CD4-positive, alpha-beta T cell treated with Interleukin-4 for 1 hour (primary cell): ENCODE measurements around the gene F12.
A peak's percentile ranks its signal among the peaks of the same experiment; 100 is the strongest.
"Not testable (repeated sequence)": the region's sequence is repeated elsewhere in the genome, so short reads cannot be mapped to it uniquely, and the experiment has no call there.

ENCODE experiments used
- DNase-seq, 2 donors: peaks; one replicate each; pipeline ENCODE4 v3.0.0-alpha.2; 2020 to 2022

Gene F12

GRCh38 chr5:177367323-177367848 lies 42.0 kb downstream of the F12 start:
- DNase-seq, result no peak

GRCh38 chr5:177366528-177367322 lies 42.6 kb downstream of the F12 start:
- DNase-seq, result no peak

GRCh38 chr5:177365845-177366527 lies 43.4 kb downstream of the F12 start:
- no peak for DNase-seq

GRCh38 chr5:177364159-177364962 lies 45.0 kb downstream of the F12 start:
- DNase-seq, result no peak

- no peak for DNase-seq
Measured at GRCh38 chr5:177363565-177363964, 45.8 kb downstream of the F12 start.

- DNase-seq, result peak; percentile 71 to 82
Measured at GRCh38 chr5:177362610-177363507, 46.5 kb downstream of the F12 start.

- no peak for DNase-seq
Measured at GRCh38 chr5:177362292-177362609, 47.1 kb downstream of the F12 start.

GRCh38 chr5:177361418-177362291 lies 47.7 kb downstream of the F12 start:
- peak in 1 of 2 donors; percentile 49 for DNase-seq

- not testable (repeated sequence) for DNase-seq
Measured at GRCh38 chr5:177360740-177361139, 48.6 kb downstream of the F12 start.

GRCh38 chr5:177359860-177360259 lies 49.5 kb downstream of the F12 start:
- no peak for DNase-seq

GRCh38 chr5:177359451-177359851 lies 49.9 kb downstream of the F12 start:
- no peak for DNase-seq

- DNase-seq, result no peak
Measured at GRCh38 chr5:177358370-177358819, 51.0 kb downstream of the F12 start.

GRCh38 chr5:177357459-177358351 lies 51.7 kb downstream of the F12 start, which contains the start of gene RGS14:
Gene RGS14 (plus strand): TSS chr5:177357924. CDS start chr5:177358025, 101 bp downstream.
- DNase-seq, result peak; percentile 86 to 89

- DNase-seq, result no peak
Measured at GRCh38 chr5:177357146-177357458, 52.3 kb downstream of the F12 start.

GRCh38 chr5:177356746-177357145 lies 52.6 kb downstream of the F12 start:
- DNase-seq, result no peak

GRCh38 chr5:177355868-177356168 lies 53.5 kb downstream of the F12 start:
- DNase-seq, result no peak

GRCh38 chr5:177355162-177355867 lies 54.0 kb downstream of the F12 start:
- no peak for DNase-seq

- no peak for DNase-seq
Measured at GRCh38 chr5:177354711-177355110, 54.7 kb downstream of the F12 start.

GRCh38 chr5:177354256-177354655 lies 55.1 kb downstream of the F12 start:
- DNase-seq, result no peak

GRCh38 chr5:177353093-177353492 lies 56.3 kb downstream of the F12 start:
- no peak for DNase-seq
